GM23248 (cell line): ENCODE results near the gene ZFPM1. TPM values are rescaled to one million over a fixed set of nuclear protein-coding genes. Genes with fewer than 3 reads are reported as not detected.

Source experiments
- DNase-seq: peaks from one replicate; pipeline ENCODE4 v3.0.0-alpha.2; 2015
- H2AFZ ChIP-seq: fragments of 200-600 bp; sonication (generic); 2 replicates; pipeline ENCODE4 v1.6.1; 2016; ENCODE audit warnings: antibody characterized with exemption
- H3F3A ChIP-seq: fragments of 200-600 bp; sonication (generic); 2 replicates; pipeline ENCODE4 v1.6.1; 2016; ENCODE audit warnings: mild to moderate bottlenecking, antibody characterized with exemption, mixed run types; ENCODE audit not compliant: insufficient read depth
- H3K27ac ChIP-seq: fragments of 200-600 bp; sonication (generic); 2 replicates; pipeline ENCODE4 v1.5.1; 2016; ENCODE audit warnings: mild to moderate bottlenecking
- H3K27me3 ChIP-seq: fragments of 200-600 bp; sonication (generic); replicated peaks from 2 replicates; pipeline ENCODE4 v1.6.1; 2016; ENCODE audit warnings: mild to moderate bottlenecking; ENCODE audit not compliant: insufficient read depth
- H3K36me3 ChIP-seq: fragments of 200-600 bp; sonication (generic); 2 replicates; pipeline ENCODE4 v1.6.1; 2016; ENCODE audit warnings: low read depth, mild to moderate bottlenecking
- H3K4me1 ChIP-seq: fragments of 200-600 bp; sonication (generic); 2 replicates; pipeline ENCODE4 v1.6.1; 2016; ENCODE audit warnings: mild to moderate bottlenecking; ENCODE audit not compliant: insufficient read depth
- H3K4me2 ChIP-seq: fragments of 200-600 bp; sonication (generic); one replicate; pipeline ENCODE4 v1.6.1; 2016; ENCODE audit warnings: mild to moderate bottlenecking; ENCODE audit not compliant: unreplicated experiment
- H3K4me3 ChIP-seq: fragments of 200-600 bp; sonication (generic); 2 replicates; pipeline ENCODE4 v1.5.1; 2016; ENCODE audit warnings: mild to moderate bottlenecking
- H3K79me2 ChIP-seq: fragments of 200-600 bp; sonication (generic); 2 replicates; pipeline ENCODE4 v1.6.1; 2016; ENCODE audit warnings: mild to moderate bottlenecking; ENCODE audit not compliant: insufficient read depth
- H3K9ac ChIP-seq: fragments of 200-600 bp; sonication (generic); 2 replicates; pipeline ENCODE4 v1.6.1; 2016; ENCODE audit warnings: mild to moderate bottlenecking
- H3K9me2 ChIP-seq: fragments of 200-600 bp; sonication (generic); 2 replicates; pipeline ENCODE4 v1.6.1; 2016; ENCODE audit warnings: mixed run types, mild to moderate bottlenecking, moderate library complexity; ENCODE audit not compliant: insufficient read depth
- H3K9me3 ChIP-seq: fragments of 200-600 bp; sonication (generic); one replicate; pipeline ENCODE4 v1.6.1; 2017; ENCODE audit warnings: low read depth
- H4K20me1 ChIP-seq: fragments of 200-600 bp; sonication (generic); 2 replicates; pipeline ENCODE4 v1.6.0; 2016; ENCODE audit not compliant: insufficient read depth
- EZH2 ChIP-seq: fragments of 200-600 bp; sonication (generic); IDR thresholded peaks from 2 replicates; pipeline ENCODE4 v1.6.1; 2018; ENCODE audit warnings: antibody characterized with exemption, mild to moderate bottlenecking; ENCODE audit not compliant: insufficient read depth, poor library complexity, severe bottlenecking
- EZH2phosphoT487 ChIP-seq: fragments of 200-600 bp; sonication (generic); IDR thresholded peaks from 2 replicates; pipeline ENCODE4 v1.6.1; 2018; ENCODE audit warnings: antibody characterized with exemption, moderate library complexity, mild to moderate bottlenecking, low read depth; ENCODE audit not compliant: insufficient read depth
- whole genome bisulfite sequencing, 2 experiments: methylation state at CpG; one replicate each; pipeline ENCODE4 v1.1.6; 2015 to 2017; ENCODE audit warnings: low lambda C conversion rate in 2 of 2, low coverage in 1 of 2; ENCODE audit errors: missing lambda C conversion rate in 2 of 2; 5-methylcytosine and 5-hydroxymethylcytosine counted together
- in situ Hi-C: fragments of 300-500 bp; cut with MboI; formaldehyde crosslinking; loops from 2 replicates; pipeline ENCODE4 v1.15.0; 2020
- polyA plus RNA-seq: library from polyadenylated mRNA; unstranded; fragments of >200 nt; fragmentation: Nextera tagmentation; extraction: Ambion mirVana; gene quantifications from 2 replicates; pipeline ENCODE4 v1.2.1, GENCODE V29; 2016
- total RNA-seq: library from RNA; depleted of rRNA; stranded (reverse); fragments of >200 nt; shearing (Covaris generic); gene quantifications from 2 replicates; pipeline ENCODE4 v1.2.3, GENCODE V29; 2014

ZFPM1 gene
- total and polyA plus RNA-seq, 2 experiments from 2014 or later = 0.06 to 2.4 TPM

GRCh38 chr16:88545781-88546180 lies 92.7 kb downstream of the ZFPM1 start:
- no peaks in the 10 kb centered on the region for H3K36me3 ChIP-seq
- in situ Hi-C loops = no loop called here
- no peak for DNase-seq
- 53 to 56% methylated on average over 7 of the region's 7 CpGs for WGBS, 2 experiments
- H3F3A ChIP-seq = no peaks in the 10 kb centered on the region
- H3K4me2 ChIP-seq = no peak overlapping the region
- H3K79me2 ChIP-seq = no peaks in the 10 kb centered on the region
- no peaks in the 10 kb centered on the region for H3K27me3 ChIP-seq
- H3K9me2 ChIP-seq = no peaks in the 10 kb centered on the region
- H3K4me1 ChIP-seq = no peaks in the 10 kb centered on the region
- no peaks in the 10 kb centered on the region for H3K9me3 ChIP-seq
- H3K4me3 ChIP-seq = no peak overlapping the region
- no peaks in the 10 kb centered on the region for H4K20me1 ChIP-seq
- no peak overlapping the region for H2AFZ ChIP-seq
- H3K9ac ChIP-seq = no peak overlapping the region
- no peak for TF ChIP-seq EZH2
- TF ChIP-seq EZH2phosphoT487 = no peak
- no peak overlapping the region for H3K27ac ChIP-seq

- in situ Hi-C loops = no loop called here
- Histone ChIP-seq H3K27me3 (peaks cover 5% of the 10 kb centered on the region; the same call in 1 of the 2 replicates), H3K4me3 (no peak overlapping the region), H3F3A (no peaks in the 10 kb centered on the region), H3K9ac (no peak overlapping the region), H4K20me1 (no peaks in the 10 kb centered on the region), H3K4me2 (no peak overlapping the region), H3K79me2 (no peaks in the 10 kb centered on the region), H2AFZ (no peak overlapping the region), H3K4me1 (no peaks in the 10 kb centered on the region), H3K27ac (no peak overlapping the region), H3K36me3 (no peaks in the 10 kb centered on the region), H3K9me3 (no peaks in the 10 kb centered on the region), H3K9me2 (no peaks in the 10 kb centered on the region)
- 52 to 57% methylated on average over 13 to 15 of the region's 15 CpGs for WGBS, 2 experiments
- TF ChIP-seq EZH2phosphoT487 (no peak), EZH2 (no peak)
- DNase-seq = no peak
These were observed 95.2 kb downstream of the ZFPM1 start for GRCh38 chr16:88548131-88548874.

GRCh38 chr16:88548985-88549384 lies 95.9 kb downstream of the ZFPM1 start:
- TF ChIP-seq EZH2phosphoT487 = no peak
- DNase-seq = no peak
- no peaks in the 10 kb centered on the region for H3F3A ChIP-seq
- H4K20me1 ChIP-seq = no peaks in the 10 kb centered on the region
- H3K79me2 ChIP-seq = no peaks in the 10 kb centered on the region
- no peak overlapping the region for H3K4me3 ChIP-seq
- H3K4me1 ChIP-seq = no peaks in the 10 kb centered on the region
- 68 to 69% methylated on average over 13 of the region's 13 CpGs for WGBS, 2 experiments
- H3K27ac ChIP-seq = no peak overlapping the region
- H3K9me2 ChIP-seq = no peaks in the 10 kb centered on the region
- no peak overlapping the region for H2AFZ ChIP-seq
- H3K4me2 ChIP-seq = no peak overlapping the region
- no peaks in the 10 kb centered on the region for H3K9me3 ChIP-seq
- peaks cover 10% of the 10 kb centered on the region for H3K27me3 ChIP-seq
- in situ Hi-C loops = no loop called here
- H3K36me3 ChIP-seq = no peaks in the 10 kb centered on the region
- no peak overlapping the region for H3K9ac ChIP-seq

- Histone ChIP-seq H3K27me3 (peaks cover 14% of the 10 kb centered on the region), H3K9me2 (no peaks in the 10 kb centered on the region), H3K4me3 (no peak overlapping the region), H3K79me2 (no peaks in the 10 kb centered on the region), H3K4me2 (no peak overlapping the region), H3F3A (no peaks in the 10 kb centered on the region), H3K9me3 (no peaks in the 10 kb centered on the region), H4K20me1 (no peaks in the 10 kb centered on the region), H3K36me3 (no peaks in the 10 kb centered on the region), H3K9ac (no peak overlapping the region), H2AFZ (no peak overlapping the region), H3K4me1 (no peaks in the 10 kb centered on the region), H3K27ac (no peak overlapping the region)
- WGBS, 2 experiments = 69 to 76% methylated on average over 10 to 12 of the region's 12 CpGs
- TF ChIP-seq EZH2phosphoT487 (no peak), EZH2 (no peak)
- DNase-seq = no peak
- in situ Hi-C loops = no loop called here
These were observed 96.7 kb downstream of the ZFPM1 start for GRCh38 chr16:88549671-88550245.
